Peyer's patch (tissue), 4 donors: ENCODE results near the gene EYA2.

ENCODE experiments used
- CTCF ChIP-seq, 6 experiments: fragments of 450-650 bp in 4 of 6; fragments of 200-600 bp in 2 of 6; sonication (generic) in 1 of 6; IDR thresholded peaks; one replicate each; pipeline ENCODE4 v1.5.1; 2017 to 2019; ENCODE audit warnings: antibody characterized with exemption in 6 of 6, mild to moderate bottlenecking in 3 of 6, moderate library complexity in 1 of 6
- POLR2A ChIP-seq, 2 donors: fragments of 450-650 bp; IDR thresholded peaks; one replicate each; pipeline ENCODE4 v1.5.1; 2017; ENCODE audit warnings: antibody characterized with exemption in 2 of 2, mild to moderate bottlenecking in 2 of 2, moderate library complexity in 2 of 2

GRCh38 chr20:46928580-46929132 lies 34.0 kb downstream of the EYA2 start:
- no peak for TF ChIP-seq POLR2A (IDR thresholded peaks at IDR 0.05)
- no peak for TF ChIP-seq CTCF (IDR thresholded peaks at IDR 0.05)
